Activated CD8-positive, alpha-beta memory T cell treated with anti-CD3 and anti-CD28 coated beads, Interleukin-2, amount 50 U/mL, for 1 hour (primary cell): ENCODE results near the gene KIF23.
"Not testable (repeated sequence)": the region's sequence is repeated elsewhere in the genome, so short reads cannot be mapped to it uniquely, and the experiment has no call there.

ENCODE experiments used
- DNase-seq: peaks from one replicate; pipeline ENCODE4 v3.0.0-alpha.2; 2020; ENCODE audit errors: extremely low read depth

KIF23 gene

GRCh38 chr15:69413822-69414700 lies at the start of gene KIF23:
KIF23 (plus strand) TSS chr15:69414349; CDS start chr15:69414466, 117 bp downstream.
- peak; percentile 79 for DNase-seq

- DNase-seq = no peak
These were observed 46.9 kb upstream of the KIF23 start for GRCh38 chr15:69367236-69367635.

GRCh38 chr15:69369631-69370030 lies 44.5 kb upstream of the KIF23 start:
- no peak for DNase-seq

- DNase-seq = no peak
These were observed 40.7 kb upstream of the KIF23 start for GRCh38 chr15:69373406-69373805.

GRCh38 chr15:69375151-69375790 lies 38.9 kb upstream of the KIF23 start:
- no peak for DNase-seq

- no peak for DNase-seq
These were observed 36.8 kb upstream of the KIF23 start for GRCh38 chr15:69377216-69377970.

GRCh38 chr15:69380100-69380725 lies 33.9 kb upstream of the KIF23 start:
- no peak for DNase-seq

- DNase-seq = no peak
These were observed 33.4 kb upstream of the KIF23 start for GRCh38 chr15:69380726-69381105.

- DNase-seq = not testable (repeated sequence)
These were observed 32.0 kb upstream of the KIF23 start for GRCh38 chr15:69382176-69382575.

GRCh38 chr15:69384066-69384465 lies 30.1 kb upstream of the KIF23 start:
- not testable (repeated sequence) for DNase-seq

GRCh38 chr15:69384626-69385598 lies 29.2 kb upstream of the KIF23 start:
- no peak for DNase-seq

- DNase-seq = no peak
These were observed 28.3 kb upstream of the KIF23 start for GRCh38 chr15:69385831-69386230.

GRCh38 chr15:69386284-69386683 lies 27.9 kb upstream of the KIF23 start:
- DNase-seq = no peak

GRCh38 chr15:69388260-69388705 lies 25.9 kb upstream of the KIF23 start:
- DNase-seq = no peak

- no peak for DNase-seq
These were observed 24.7 kb upstream of the KIF23 start for GRCh38 chr15:69389426-69389825.

GRCh38 chr15:69390575-69390974 lies 23.6 kb upstream of the KIF23 start:
- DNase-seq = no peak

GRCh38 chr15:69391046-69391757 lies 22.9 kb upstream of the KIF23 start:
- no peak for DNase-seq

GRCh38 chr15:69392352-69392751 lies 21.8 kb upstream of the KIF23 start:
- no peak for DNase-seq

- no peak for DNase-seq
These were observed 20.2 kb upstream of the KIF23 start for GRCh38 chr15:69393831-69394491.
